Measurements from ENCODE around the gene GDPD5.

Gene GDPD5

GRCh38 chr11:75441804-75442132, 84.0 kb downstream of the GDPD5 start:
- no peak for DNase-seq

- DNase-seq, result no peak
These were observed 84.6 kb downstream of the GDPD5 start for GRCh38 chr11:75440960-75441803.

- no peak for DNase-seq
These were observed 86.1 kb downstream of the GDPD5 start for GRCh38 chr11:75439495-75440120.

- DNase-seq, result no peak
These were observed 86.7 kb downstream of the GDPD5 start for GRCh38 chr11:75439026-75439425.

- no peak for DNase-seq
These were observed 87.6 kb downstream of the GDPD5 start for GRCh38 chr11:75437966-75438659.

- no peak for DNase-seq
These were observed 88.9 kb downstream of the GDPD5 start for GRCh38 chr11:75436806-75437205.

- DNase-seq, result no peak
These were observed 90.2 kb downstream of the GDPD5 start for GRCh38 chr11:75435571-75435925.

- no peak for DNase-seq
These were observed 90.7 kb downstream of the GDPD5 start for GRCh38 chr11:75434886-75435570.

GRCh38 chr11:75434051-75434450, 91.7 kb downstream of the GDPD5 start:
- no peak for DNase-seq

- no peak for DNase-seq
These were observed 92.3 kb downstream of the GDPD5 start for GRCh38 chr11:75433443-75433842.

- no peak for DNase-seq
These were observed 92.8 kb downstream of the GDPD5 start, which contains the start of gene KLHL35 for GRCh38 chr11:75432911-75433321. KLHL35 (minus strand) TSS chr11:75433203; CDS start chr11:75430629, 2,574 bp downstream.

- no peak for DNase-seq
These were observed 93.9 kb downstream of the GDPD5 start for GRCh38 chr11:75431533-75432525.

- peak in 1 of 2 experiments; percentile 53 for DNase-seq
These were observed 94.8 kb downstream of the GDPD5 start for GRCh38 chr11:75430714-75431532.

- peak; percentile 40 to 88 for DNase-seq
These were observed 95.6 kb downstream of the GDPD5 start for GRCh38 chr11:75429902-75430713.

GRCh38 chr11:75429641-75429901, 96.2 kb downstream of the GDPD5 start:
- no peak for DNase-seq

- no peak for DNase-seq
These were observed 96.6 kb downstream of the GDPD5 start for GRCh38 chr11:75428989-75429640.

- DNase-seq, result peak; percentile 93 to 97
These were observed 97.4 kb downstream of the GDPD5 start for GRCh38 chr11:75428281-75428724.

- no peak for DNase-seq
These were observed 98.6 kb downstream of the GDPD5 start for GRCh38 chr11:75427181-75427580.

GRCh38 chr11:75426720-75427086, 99.0 kb downstream of the GDPD5 start:
- no peak for DNase-seq

GRCh38 chr11:75425422-75425821, 100.3 kb downstream of the GDPD5 start:
- DNase-seq, result peak in 1 of 2 experiments; percentile 15
